Measurements from ENCODE around the gene SCGB1A1. TPM values are rescaled to one million over a fixed set of nuclear protein-coding genes. Genes with fewer than 3 reads are reported as not detected.
A peak's percentile ranks its signal among the peaks of the same experiment; 100 is the strongest.

The SCGB1A1 gene
- total and polyA plus RNA-seq, 4 donors = 0.61 to 5.0 TPM; not detected in 2

DNA sequence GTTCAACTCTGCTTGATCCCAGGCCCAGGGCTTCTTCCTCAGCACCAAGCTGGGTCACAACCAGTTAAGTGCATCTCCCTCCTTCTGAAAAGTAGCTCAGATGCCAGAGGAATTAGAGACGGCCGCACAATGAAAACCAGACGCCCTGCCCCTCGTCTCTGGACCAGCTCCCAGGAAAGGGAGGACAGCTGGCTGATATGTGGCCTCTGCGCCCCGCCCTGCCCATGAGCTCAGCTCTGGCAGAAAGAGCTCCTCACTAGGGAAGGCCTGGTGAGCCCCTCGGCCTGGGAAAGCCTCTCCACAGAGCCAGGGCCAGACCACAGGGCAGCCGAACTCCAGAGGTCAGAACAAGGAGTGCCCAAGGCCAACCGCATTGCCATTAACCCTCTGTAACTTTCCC is 18.1 kb upstream of the SCGB1A1 start:
- Histone ChIP-seq H3K9me3 (ENCODE audit: control insufficient read depth, low read length) (no peaks in the 10 kb centered on the region), H3K36me3 (ENCODE audit: control insufficient read depth in 1 of 2, insufficient read depth in 2 of 2, low read length in 1 of 2) (no peaks in the 10 kb centered on the region), H3K4me1 (ENCODE audit: control insufficient read depth in 1 of 2, insufficient read depth in 2 of 2, low read length in 2 of 2) (peaks cover 0 to 11% of the 10 kb centered on the region in 2 donors), H3K27ac (ENCODE audit: low read depth in 1 of 2, low read length in 2 of 2) (peak overlapping the region; percentile 54 to 81), H3K4me3 (ENCODE audit: low read length in 2 of 2) (no peak overlapping the region), H3K27me3 (ENCODE audit: control insufficient read depth in 1 of 2, insufficient read depth in 2 of 2, low read length in 1 of 2) (no peaks in the 10 kb centered on the region)
- peak; percentile 69 for ATAC-seq (ENCODE audit: low FRiP score)
- WGBS, 2 donors = 2 to 6% methylated on average over 9 of the region's 9 CpGs
- intact Hi-C loops (cut with DNase I) = loop anchor here in 1 of 2 donors (5.0 kb wide), 1 partner anchor 157 kb away; no protein-coding TSS in a partner anchor
- DNase-seq = peak; percentile 92 to 93

DNA sequence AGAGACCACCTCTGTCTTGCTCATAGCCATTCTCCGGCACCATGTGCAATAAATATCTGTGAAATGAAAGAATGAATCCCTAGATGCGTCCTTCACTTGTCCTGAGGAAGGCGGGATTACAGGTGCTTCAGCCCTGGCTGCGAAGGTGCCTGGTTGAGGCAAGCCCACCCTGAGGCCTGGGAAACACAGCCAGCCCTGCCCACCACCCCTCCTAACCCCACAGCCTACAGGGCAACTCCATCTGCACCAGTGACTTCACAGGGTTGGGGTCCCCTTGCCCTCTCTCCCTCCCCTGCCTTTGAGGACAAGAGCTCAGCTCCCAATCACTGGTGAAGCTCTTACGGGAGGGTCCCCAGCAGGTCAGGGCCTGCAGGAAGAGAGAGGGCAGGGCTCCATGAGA is 17.5 kb upstream of the SCGB1A1 start:
- H3K36me3 ChIP-seq (ENCODE audit: control insufficient read depth in 1 of 2, insufficient read depth in 2 of 2, low read length in 1 of 2) = no peaks in the 10 kb centered on the region
- peaks cover 0 to 11% of the 10 kb centered on the region in 2 donors for H3K4me1 ChIP-seq (ENCODE audit: control insufficient read depth in 1 of 2, insufficient read depth in 2 of 2, low read length in 2 of 2)
- no peaks in the 10 kb centered on the region for H3K27me3 ChIP-seq (ENCODE audit: control insufficient read depth in 1 of 2, insufficient read depth in 2 of 2, low read length in 1 of 2)
- ATAC-seq (ENCODE audit: low FRiP score) (no peak), DNase-seq (no peak)
- 74 to 76% methylated on average over 5 of the region's 5 CpGs for WGBS, 2 donors
- H3K27ac ChIP-seq (ENCODE audit: low read depth in 1 of 2, low read length in 2 of 2) = peak overlapping the region; percentile 65 to 70
- intact Hi-C loops (cut with DNase I) = loop anchor here in 1 of 2 donors (5.0 kb wide), 1 partner anchor 156 kb away; no protein-coding TSS in a partner anchor
- no peak overlapping the region for H3K4me3 ChIP-seq (ENCODE audit: low read length in 2 of 2)
- no peaks in the 10 kb centered on the region for H3K9me3 ChIP-seq (ENCODE audit: control insufficient read depth, low read length)

DNA sequence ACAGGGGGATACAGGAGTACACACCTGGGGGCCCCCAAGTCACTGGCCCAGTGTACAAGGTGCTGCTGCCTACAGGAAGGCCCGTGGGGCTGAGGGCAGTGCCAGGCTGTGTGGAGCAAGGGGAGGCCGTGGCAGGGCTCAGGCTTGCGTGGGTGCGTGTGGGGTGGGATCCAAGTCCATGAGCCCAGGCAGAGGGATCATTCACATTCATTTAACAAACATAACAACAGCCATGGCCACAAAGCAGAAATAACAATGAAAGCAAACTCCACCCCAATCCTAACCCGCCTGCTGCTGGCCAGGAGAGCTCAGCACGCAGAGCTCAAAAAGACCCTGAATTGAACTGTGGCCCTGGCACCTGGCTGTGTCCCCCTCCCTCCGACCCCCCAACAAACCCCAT is 17.0 kb upstream of the SCGB1A1 start:
- no peak for ATAC-seq (ENCODE audit: low FRiP score)
- Histone ChIP-seq H3K4me1 (ENCODE audit: control insufficient read depth in 1 of 2, insufficient read depth in 2 of 2, low read length in 2 of 2) (peaks cover 0 to 11% of the 10 kb centered on the region in 2 donors), H3K27me3 (ENCODE audit: control insufficient read depth in 1 of 2, insufficient read depth in 2 of 2, low read length in 1 of 2) (no peaks in the 10 kb centered on the region), H3K9me3 (ENCODE audit: control insufficient read depth, low read length) (no peaks in the 10 kb centered on the region), H3K36me3 (ENCODE audit: control insufficient read depth in 1 of 2, insufficient read depth in 2 of 2, low read length in 1 of 2) (no peaks in the 10 kb centered on the region), H3K27ac (ENCODE audit: low read depth in 1 of 2, low read length in 2 of 2) (peak overlapping the region; percentile 65 to 70), H3K4me3 (ENCODE audit: low read length in 2 of 2) (no peak overlapping the region)
- intact Hi-C loops (cut with DNase I) = loop anchor here in 1 of 2 donors (5.0 kb wide), 1 partner anchor 155 kb away; no protein-coding TSS in a partner anchor
- WGBS, 2 donors = 6 to 8% methylated on average over 7 of the region's 7 CpGs
- no peak for DNase-seq

DNA sequence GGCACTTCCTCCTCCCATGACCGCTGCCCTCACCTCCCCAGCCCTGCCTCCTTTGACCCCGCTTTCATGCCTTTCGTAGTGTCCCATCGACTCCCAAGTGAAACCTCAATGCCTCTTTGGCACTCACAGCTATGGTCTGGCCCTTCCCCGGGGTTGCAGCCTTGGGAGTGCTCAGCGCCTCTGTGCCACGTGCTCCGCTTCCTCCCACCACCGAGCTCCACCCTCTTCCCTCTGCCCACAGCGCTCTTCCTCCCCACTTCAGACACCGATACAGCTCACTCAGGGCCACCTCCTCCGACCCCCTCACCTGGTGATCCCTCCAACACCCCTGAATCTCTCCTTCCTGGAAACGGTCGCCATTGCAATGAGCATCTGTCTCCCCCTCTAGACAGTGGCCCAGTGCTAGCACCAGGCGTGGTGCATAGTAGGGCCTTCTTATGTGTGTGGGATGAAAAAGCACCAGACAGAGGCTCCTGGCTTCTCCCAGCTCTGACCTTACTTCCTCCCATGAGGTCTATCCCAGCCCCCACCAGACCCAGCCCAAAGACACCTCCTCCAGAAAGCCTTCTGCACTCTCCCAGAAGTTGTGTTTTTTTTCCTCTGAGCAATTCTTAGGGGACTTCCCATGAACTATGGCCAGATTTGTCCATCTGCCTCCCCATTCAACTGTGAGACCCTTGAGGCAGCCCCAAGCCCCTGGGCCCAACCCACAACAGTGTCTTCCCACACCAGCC is 16.4 kb upstream of the SCGB1A1 start:
- Histone ChIP-seq H3K4me1 (ENCODE audit: control insufficient read depth in 1 of 2, insufficient read depth in 2 of 2, low read length in 2 of 2) (peaks cover 0 to 11% of the 10 kb centered on the region in 2 donors), H3K36me3 (ENCODE audit: control insufficient read depth in 1 of 2, insufficient read depth in 2 of 2, low read length in 1 of 2) (no peaks in the 10 kb centered on the region), H3K27me3 (ENCODE audit: control insufficient read depth in 1 of 2, insufficient read depth in 2 of 2, low read length in 1 of 2) (no peaks in the 10 kb centered on the region), H3K4me3 (ENCODE audit: low read length in 2 of 2) (no peak overlapping the region), H3K27ac (ENCODE audit: low read depth in 1 of 2, low read length in 2 of 2) (peak overlapping the region; percentile 65 to 70), H3K9me3 (ENCODE audit: control insufficient read depth, low read length) (no peaks in the 10 kb centered on the region)
- peak; percentile 81 for ATAC-seq (ENCODE audit: low FRiP score)
- intact Hi-C loops (cut with DNase I) = loop anchor here in 1 of 2 donors (5.0 kb wide), 1 partner anchor 155 kb away; no protein-coding TSS in a partner anchor
- peak; percentile 87 to 89 for DNase-seq
- whole genome bisulfite sequencing, 2 donors = 13 to 15% methylated on average over 15 of the region's 15 CpGs

DNA sequence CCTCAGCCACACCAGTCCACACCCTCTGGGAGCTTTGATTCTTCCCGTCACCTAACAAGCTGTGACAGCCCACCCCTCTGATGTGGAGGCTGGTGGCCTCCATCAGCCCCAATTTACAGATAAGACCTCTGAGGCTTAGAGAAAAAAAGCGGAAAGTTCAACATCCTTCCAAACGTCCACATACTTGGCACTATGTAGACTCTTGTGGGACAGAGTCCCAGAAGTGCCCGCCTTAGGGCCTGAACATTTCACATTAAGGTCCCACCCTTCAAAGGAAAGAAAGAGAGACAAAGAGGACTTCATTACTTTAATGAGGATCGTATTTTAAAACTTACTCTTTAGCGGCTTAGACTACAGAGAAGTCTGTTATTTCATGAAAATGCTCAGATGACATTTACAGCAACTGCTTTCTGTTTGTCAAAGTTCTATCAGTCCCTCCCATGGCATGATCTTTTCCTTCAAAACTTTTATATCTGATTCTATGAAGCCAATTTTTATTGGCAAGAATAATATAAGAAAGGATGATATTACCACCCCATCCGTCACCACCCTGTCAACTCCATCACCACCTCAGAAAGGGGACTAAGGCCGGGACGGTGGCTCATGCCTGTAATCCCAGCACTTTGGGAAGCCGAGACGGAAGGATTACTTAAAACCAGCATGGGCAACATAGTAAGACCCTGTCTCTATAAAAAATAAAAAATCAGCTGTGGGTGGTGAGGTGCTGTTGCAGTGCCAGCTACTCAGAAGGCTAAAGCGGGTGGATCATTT is 15.7 kb upstream of the SCGB1A1 start:
- Histone ChIP-seq H3K9me3 (ENCODE audit: control insufficient read depth, low read length) (no peaks in the 10 kb centered on the region), H3K4me3 (ENCODE audit: low read length in 2 of 2) (no peak overlapping the region)
- intact Hi-C loops (cut with DNase I) = loop anchor here in 1 of 2 donors (5.0 kb wide), 1 partner anchor 154 kb away; no protein-coding TSS in a partner anchor

DNA sequence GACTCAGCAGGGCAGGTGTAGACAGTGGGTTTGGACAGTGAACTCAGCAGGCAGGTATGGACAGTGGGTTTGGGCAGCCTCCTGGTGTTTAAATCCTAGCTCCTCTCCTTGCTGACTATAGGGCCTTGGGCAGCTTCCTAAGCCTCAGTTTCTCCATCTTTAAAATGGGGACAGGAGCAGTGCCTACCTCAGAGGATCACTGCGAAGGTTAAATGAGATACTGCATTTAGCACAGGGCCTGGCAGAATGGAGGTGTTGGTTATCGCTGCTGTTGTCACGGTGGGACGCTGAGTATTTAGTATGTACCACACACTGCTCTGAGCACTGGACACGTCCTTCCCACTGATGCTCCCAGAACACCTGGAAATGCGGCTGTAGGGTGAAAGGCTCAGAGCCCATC is 14.4 kb upstream of the SCGB1A1 start:
- H3K4me1 ChIP-seq (ENCODE audit: control insufficient read depth in 1 of 2, insufficient read depth in 2 of 2, low read length in 2 of 2) = peaks cover 0 to 9% of the 10 kb centered on the region in 2 donors
- no peak for DNase-seq
- H3K27ac ChIP-seq (ENCODE audit: low read depth in 1 of 2, low read length in 2 of 2) = no peak overlapping the region
- H3K36me3 ChIP-seq (ENCODE audit: control insufficient read depth in 1 of 2, insufficient read depth in 2 of 2, low read length in 1 of 2) = no peaks in the 10 kb centered on the region
- no peaks in the 10 kb centered on the region for H3K27me3 ChIP-seq (ENCODE audit: control insufficient read depth in 1 of 2, insufficient read depth in 2 of 2, low read length in 1 of 2)
- ATAC-seq (ENCODE audit: low FRiP score) = no peak
- intact Hi-C loops (cut with DNase I) = loop anchor here in 1 of 2 donors (5.0 kb wide), 1 partner anchor 153 kb away; no protein-coding TSS in a partner anchor
- no peaks in the 10 kb centered on the region for H3K9me3 ChIP-seq (ENCODE audit: control insufficient read depth, low read length)
- no peak overlapping the region for H3K4me3 ChIP-seq (ENCODE audit: low read length in 2 of 2)
- WGBS, 2 donors = 95 to 96% methylated on average over 6 of the region's 6 CpGs

More for the DNA sequence above, 15.7 kb upstream of the SCGB1A1 start:
- Histone ChIP-seq H3K27me3 (ENCODE audit: control insufficient read depth in 1 of 2, insufficient read depth in 2 of 2, low read length in 1 of 2) (no peaks in the 10 kb centered on the region), H3K4me1 (ENCODE audit: control insufficient read depth in 1 of 2, insufficient read depth in 2 of 2, low read length in 2 of 2) (peaks cover 0 to 11% of the 10 kb centered on the region in 2 donors), H3K27ac (ENCODE audit: low read depth in 1 of 2, low read length in 2 of 2) (peak overlapping the region; percentile 19 to 39), H3K36me3 (ENCODE audit: control insufficient read depth in 1 of 2, insufficient read depth in 2 of 2, low read length in 1 of 2) (no peaks in the 10 kb centered on the region)
- no peak for ATAC-seq (ENCODE audit: low FRiP score)
- WGBS, 2 donors = 6 to 11% methylated on average over 12 of the region's 12 CpGs
- DNase-seq = peak in 1 of 2 donors; percentile 63

DNA sequence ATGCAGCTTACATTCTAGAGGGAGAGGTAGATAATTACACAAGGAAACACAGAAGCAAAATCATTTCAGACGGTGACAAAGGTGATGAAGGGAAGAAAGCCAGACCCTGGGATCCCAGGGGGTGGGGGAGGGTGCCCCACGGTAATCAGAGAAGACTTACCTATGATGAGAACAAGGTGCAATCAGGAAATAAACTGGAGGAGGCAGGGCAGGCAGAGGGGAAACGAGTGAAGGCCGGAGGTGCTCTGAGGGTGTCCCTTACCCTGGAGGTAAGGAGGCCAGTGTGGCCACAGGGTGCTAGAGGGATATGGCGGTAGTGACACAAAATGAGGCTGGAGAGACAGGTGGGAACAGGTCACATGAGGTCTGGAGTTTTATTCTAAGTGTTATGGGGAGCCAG is 13.9 kb upstream of the SCGB1A1 start:
- no peak overlapping the region for H3K27ac ChIP-seq (ENCODE audit: low read depth in 1 of 2, low read length in 2 of 2)
- no peaks in the 10 kb centered on the region for H3K36me3 ChIP-seq (ENCODE audit: control insufficient read depth in 1 of 2, insufficient read depth in 2 of 2, low read length in 1 of 2)
- ATAC-seq (ENCODE audit: low FRiP score) = no peak
- H3K4me3 ChIP-seq (ENCODE audit: low read length in 2 of 2) = no peak overlapping the region
- H3K27me3 ChIP-seq (ENCODE audit: control insufficient read depth in 1 of 2, insufficient read depth in 2 of 2, low read length in 1 of 2) = no peaks in the 10 kb centered on the region
- H3K9me3 ChIP-seq (ENCODE audit: control insufficient read depth, low read length) = no peaks in the 10 kb centered on the region
- peaks cover 0 to 7% of the 10 kb centered on the region in 2 donors for H3K4me1 ChIP-seq (ENCODE audit: control insufficient read depth in 1 of 2, insufficient read depth in 2 of 2, low read length in 2 of 2)
- no peak for DNase-seq
- intact Hi-C loops (cut with DNase I) = loop anchor here in 1 of 2 donors (5.0 kb wide), 1 partner anchor 152 kb away; no protein-coding TSS in a partner anchor
- 91 to 93% methylated on average over 5 of the region's 5 CpGs for WGBS, 2 donors

DNA sequence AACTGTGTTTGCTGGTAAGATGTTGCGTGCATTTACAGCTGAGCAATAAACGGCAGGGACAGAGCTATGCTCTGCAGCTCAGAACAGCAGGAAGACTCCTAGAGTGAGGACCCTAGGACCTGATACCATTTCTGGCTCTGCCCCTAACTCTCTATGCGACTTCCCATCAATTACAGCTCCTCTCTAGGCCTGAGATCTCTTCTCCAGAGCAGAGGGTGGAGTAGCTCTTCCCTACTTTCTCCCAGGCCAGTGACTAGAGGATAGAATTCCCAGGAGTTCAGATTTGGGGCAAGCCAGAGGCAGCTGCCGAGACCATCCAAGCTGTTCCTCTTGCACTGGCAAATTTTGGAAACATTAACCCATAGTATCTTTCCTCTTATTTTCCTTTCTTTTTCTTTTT is 12.8 kb upstream of the SCGB1A1 start:
- Histone ChIP-seq H3K27ac (ENCODE audit: low read depth in 1 of 2, low read length in 2 of 2) (no peak overlapping the region), H3K4me3 (ENCODE audit: low read length in 2 of 2) (no peak overlapping the region), H3K36me3 (ENCODE audit: control insufficient read depth in 1 of 2, insufficient read depth in 2 of 2, low read length in 1 of 2) (no peaks in the 10 kb centered on the region), H3K27me3 (ENCODE audit: control insufficient read depth in 1 of 2, insufficient read depth in 2 of 2, low read length in 1 of 2) (no peaks in the 10 kb centered on the region), H3K4me1 (ENCODE audit: control insufficient read depth in 1 of 2, insufficient read depth in 2 of 2, low read length in 2 of 2) (peaks cover 0 to 5% of the 10 kb centered on the region in 2 donors), H3K9me3 (ENCODE audit: control insufficient read depth, low read length) (no peaks in the 10 kb centered on the region)
- DNase-seq (no peak), ATAC-seq (ENCODE audit: low FRiP score) (no peak)
- intact Hi-C loops (cut with DNase I) = no loop called here
- WGBS, 2 donors = 70 to 79% methylated on average over 4 of the region's 4 CpGs
